ENCODE data around the gene SOD3. TPM values are rescaled to one million over a fixed set of nuclear protein-coding genes. Genes with fewer than 3 reads are reported as not detected.

The SOD3 gene
- polyA plus RNA-seq, 4 donors: 10.0 to 20.4 (median 12.5) TPM

DNA sequence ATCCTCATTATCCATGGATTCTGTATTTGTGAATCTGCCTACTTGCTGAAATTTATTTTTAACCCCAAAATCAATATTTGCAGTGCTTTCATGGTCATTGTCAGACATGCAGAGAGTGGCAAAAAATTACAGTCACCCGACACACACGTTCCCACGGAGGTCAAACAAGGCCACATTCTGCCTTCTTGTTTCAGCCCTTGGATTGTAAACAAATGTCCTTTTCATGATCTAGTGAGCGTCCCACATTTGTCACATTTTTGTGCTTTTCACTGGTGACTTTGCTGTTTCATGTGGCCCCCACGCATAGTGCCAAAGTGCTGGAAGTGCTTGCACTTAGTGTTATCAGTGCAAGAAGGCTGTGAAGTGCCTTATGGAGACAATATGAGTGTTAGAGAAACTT, 45.0 kb downstream of the SOD3 start:
- no peak for DNase-seq (ENCODE audit: low read depth in 4 of 4, low spot score in 3 of 4)

DNA sequence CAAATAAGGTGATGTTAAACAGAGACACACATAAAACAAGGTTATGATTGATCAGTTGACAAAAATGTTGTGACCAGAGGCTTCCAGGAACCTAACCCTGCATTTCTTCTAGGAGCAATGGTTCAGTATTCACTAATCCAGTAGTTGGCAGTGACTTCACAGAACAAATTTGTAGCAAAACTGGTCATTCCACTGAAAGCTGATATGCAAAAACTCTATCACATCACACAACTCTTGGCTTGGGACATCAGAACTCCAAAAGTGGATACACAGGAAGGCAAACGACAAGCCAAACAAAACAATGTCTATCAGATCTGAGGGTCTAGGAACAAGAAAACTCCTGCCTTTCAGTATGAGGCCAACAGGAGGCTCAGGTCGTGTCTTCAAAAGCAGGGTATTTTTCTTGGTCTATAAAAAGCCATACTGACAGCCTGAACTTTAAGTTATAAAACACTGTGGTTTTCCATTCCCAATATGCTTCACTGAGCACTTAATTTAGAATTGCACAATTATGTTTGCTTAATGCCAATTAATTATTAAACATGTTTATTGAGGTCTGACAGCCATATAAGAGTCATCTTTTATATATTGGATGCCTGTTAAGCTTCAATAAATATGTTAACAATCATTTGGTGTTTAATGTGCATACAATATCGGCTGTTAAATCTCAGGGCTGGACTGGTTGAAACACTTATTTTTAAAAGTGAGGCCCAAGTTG, 45.6 kb downstream of the SOD3 start:
- DNase-seq (ENCODE audit: low read depth in 4 of 4, low spot score in 3 of 4): no peak

- DNase-seq (ENCODE audit: low read depth in 4 of 4, low spot score in 3 of 4): no peak
Measured at GRCh38 chr4:24842356-24842755, 47.0 kb downstream of the SOD3 start.

- DNase-seq (ENCODE audit: low read depth in 4 of 4, low spot score in 3 of 4): no peak
Measured at GRCh38 chr4:24843096-24843495, 47.7 kb downstream of the SOD3 start.

GRCh38 chr4:24845132-24845531, 49.8 kb downstream of the SOD3 start:
- no peak for DNase-seq (ENCODE audit: low read depth in 4 of 4, low spot score in 3 of 4)

GRCh38 chr4:24845902-24846301, 50.5 kb downstream of the SOD3 start:
- DNase-seq (ENCODE audit: low read depth in 4 of 4, low spot score in 3 of 4): no peak

DNA sequence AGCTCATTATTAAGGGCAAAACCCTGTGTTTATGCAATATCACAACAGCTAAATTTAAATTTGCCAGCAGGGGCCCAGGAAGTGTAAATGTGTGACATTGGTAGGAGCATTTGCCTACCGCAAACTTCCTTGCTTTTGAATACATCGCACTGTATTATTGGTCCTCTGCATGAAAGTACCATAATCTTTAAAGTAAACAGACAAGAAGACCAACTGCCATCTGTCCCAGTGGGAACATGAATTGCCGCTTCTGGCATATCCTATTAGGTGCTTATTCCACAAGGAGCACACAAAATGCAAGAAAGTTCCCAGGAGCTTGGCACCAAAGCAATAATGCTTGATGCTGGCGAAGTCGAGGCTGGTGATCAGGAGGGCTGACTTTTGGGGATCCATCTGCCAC, 51.3 kb downstream of the SOD3 start:
- DNase-seq (ENCODE audit: low read depth in 4 of 4, low spot score in 3 of 4): no peak

- no peak for DNase-seq (ENCODE audit: low read depth in 4 of 4, low spot score in 3 of 4)
Measured at GRCh38 chr4:24849351-24849750, 54.0 kb downstream of the SOD3 start.

DNA sequence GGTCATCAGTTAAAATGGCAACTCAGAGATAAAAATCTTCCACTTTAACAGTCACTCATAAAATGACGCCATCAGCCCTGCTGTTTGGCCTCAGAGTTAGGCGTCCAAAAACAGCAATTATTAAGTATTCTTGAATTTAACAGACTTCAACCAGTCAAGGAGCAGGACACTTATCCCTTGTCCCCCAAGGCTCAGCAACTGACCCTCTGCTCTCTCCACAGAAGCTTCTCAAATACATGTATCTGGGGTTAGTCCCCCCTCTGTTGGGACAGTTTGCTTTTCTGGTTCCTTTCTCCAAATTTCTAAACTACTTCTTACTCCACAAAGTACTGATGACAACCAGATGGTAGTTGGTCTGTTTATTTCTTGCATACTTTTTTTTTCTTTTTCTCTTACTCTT, 54.4 kb downstream of the SOD3 start:
- DNase-seq (ENCODE audit: low read depth in 4 of 4, low spot score in 3 of 4): no peak

Other genes starting within 250 kb of the SOD3 start
- gene DHX15, start 211.0 kb upstream of the SOD3 start, polyA plus RNA-seq (ENCODE audit: insufficient read length in 4 of 4): 100 to 1,000 TPM; 224 to 253 (median 249) TPM
- 10 to 100 TPM; 16.7 to 21.6 (median 17.4) TPM for gene CCDC149, start 117.5 kb downstream of the SOD3 start, polyA plus RNA-seq (ENCODE audit: insufficient read length in 4 of 4)
- 10 to 100 TPM; 28.7 to 34.0 (median 30.7) TPM for gene LGI2, start 235.4 kb downstream of the SOD3 start, polyA plus RNA-seq (ENCODE audit: insufficient read length in 4 of 4)